HG02973 (cell line): Measurements from ENCODE around the gene PIPOX.

ENCODE experiments used
- ATAC-seq: cut with Tn5 transposase; IDR thresholded peaks from one replicate; pipeline ENCODE4 v1.9.1; 2021; ENCODE audit warnings: moderate library complexity; ENCODE audit not compliant: unreplicated experiment

The PIPOX gene

GRCh38 chr17:29019475-29020181 lies 23.3 kb upstream of the PIPOX start:
- no peak for ATAC-seq

DNA sequence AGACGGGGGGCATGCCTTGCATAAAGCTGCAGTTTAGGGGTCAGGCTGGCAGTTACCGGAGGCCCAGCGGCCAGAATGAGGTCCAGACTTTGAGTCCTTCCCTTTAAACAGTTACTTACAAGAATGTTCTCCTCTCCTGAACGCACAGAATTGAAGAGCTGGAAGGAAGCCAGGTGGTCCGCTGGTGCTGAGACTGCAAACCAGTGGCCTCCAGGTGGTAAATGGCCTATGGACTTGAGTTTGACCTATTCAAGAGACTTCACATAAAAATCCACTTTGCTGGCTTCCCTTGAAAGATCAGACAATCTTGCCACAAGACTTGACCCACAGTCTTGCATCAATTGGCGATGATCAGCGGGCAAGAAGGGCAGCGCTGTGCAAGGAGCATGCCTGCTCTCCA lies 22.4 kb upstream of the PIPOX start:
- ATAC-seq: no peak

- ATAC-seq: no peak
Observed at GRCh38 chr17:29021226-29021625, 21.7 kb upstream of the PIPOX start.

GRCh38 chr17:29022074-29022473 lies 20.9 kb upstream of the PIPOX start:
- no peak for ATAC-seq

DNA sequence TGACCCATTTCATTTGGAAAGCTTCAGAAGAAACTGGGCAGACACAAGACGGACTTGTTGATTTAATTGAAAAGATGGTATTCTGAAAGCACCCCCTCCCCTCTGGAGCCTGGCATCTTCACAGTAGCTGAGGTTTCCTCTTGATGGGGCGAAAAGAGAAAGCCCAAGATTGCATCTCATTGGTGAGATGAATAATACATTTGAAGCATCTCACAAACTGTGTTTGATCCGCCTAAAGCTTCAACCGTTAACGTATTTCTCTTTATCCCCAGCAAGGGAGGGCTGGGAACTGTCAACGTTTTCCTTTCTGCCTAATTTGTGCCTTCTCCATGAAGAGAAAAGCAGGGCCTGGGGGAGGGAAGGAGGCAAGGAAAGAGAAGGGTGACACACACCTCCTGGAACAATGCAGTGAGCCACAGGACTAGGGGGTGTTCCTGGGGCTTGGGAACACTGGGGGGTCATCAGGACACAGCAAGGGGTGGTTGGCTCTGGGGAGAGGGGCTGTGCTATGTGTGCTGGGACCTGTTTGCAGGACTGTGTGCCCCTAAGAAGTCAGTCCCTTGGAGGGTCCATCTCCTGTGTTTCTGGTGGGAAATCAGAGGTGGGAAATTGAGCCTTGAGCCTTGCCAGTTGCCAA lies 18.5 kb upstream of the PIPOX start:
- ATAC-seq: no peak

DNA sequence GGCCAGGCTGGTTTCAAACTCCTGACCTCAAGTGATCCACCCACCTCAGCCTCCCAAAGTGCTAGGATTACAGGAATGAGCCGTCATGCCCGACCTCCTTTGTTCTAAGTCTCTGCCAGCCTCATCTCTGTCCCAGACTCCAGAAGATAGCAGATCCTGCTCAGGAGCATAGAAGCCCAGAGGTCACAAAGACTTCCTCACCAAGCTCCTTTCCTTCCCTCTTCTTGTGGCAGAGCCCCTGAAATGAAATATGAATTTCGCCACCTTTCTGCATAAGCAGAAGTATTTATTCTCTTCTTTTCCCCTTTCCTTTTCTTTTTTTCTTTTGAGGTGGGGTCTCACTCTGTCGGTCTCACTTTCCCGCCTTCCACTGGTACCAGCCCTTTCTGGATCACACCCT lies 11.5 kb upstream of the PIPOX start:
- no peak for ATAC-seq

GRCh38 chr17:29032013-29032856 lies 10.7 kb upstream of the PIPOX start:
- no peak for ATAC-seq

GRCh38 chr17:29032857-29033197 lies 10.1 kb upstream of the PIPOX start:
- no peak for ATAC-seq

- no peak for ATAC-seq
Observed at GRCh38 chr17:29034510-29034909, 8.4 kb upstream of the PIPOX start.

- ATAC-seq: no peak
Observed at GRCh38 chr17:29036584-29036983, 6.4 kb upstream of the PIPOX start.

GRCh38 chr17:29037739-29038084 lies 5.2 kb upstream of the PIPOX start:
- no peak for ATAC-seq

GRCh38 chr17:29038085-29038795 lies 4.7 kb upstream of the PIPOX start:
- no peak for ATAC-seq

GRCh38 chr17:29039764-29040598 lies 3.0 kb upstream of the PIPOX start:
- no peak for ATAC-seq

DNA sequence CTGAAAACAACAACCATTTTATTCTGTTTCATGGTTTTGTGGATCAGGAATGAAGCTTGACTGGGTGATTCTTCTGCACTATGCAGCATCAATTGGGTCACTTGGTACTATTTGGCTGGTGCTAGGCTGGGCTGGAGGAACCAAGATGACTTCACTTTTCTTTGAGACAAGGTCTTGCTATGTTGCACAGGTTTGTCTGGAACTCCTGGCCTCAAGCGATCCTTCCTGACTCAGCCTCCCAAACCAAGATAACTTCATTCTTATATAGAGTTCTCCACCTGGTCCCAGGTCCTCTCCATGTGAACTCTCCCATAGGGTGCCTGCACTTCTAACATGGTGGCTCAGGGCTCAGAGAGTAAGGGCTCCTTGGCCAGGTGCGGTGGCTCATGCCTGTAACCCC lies 1.9 kb upstream of the PIPOX start:
- no peak for ATAC-seq

DNA sequence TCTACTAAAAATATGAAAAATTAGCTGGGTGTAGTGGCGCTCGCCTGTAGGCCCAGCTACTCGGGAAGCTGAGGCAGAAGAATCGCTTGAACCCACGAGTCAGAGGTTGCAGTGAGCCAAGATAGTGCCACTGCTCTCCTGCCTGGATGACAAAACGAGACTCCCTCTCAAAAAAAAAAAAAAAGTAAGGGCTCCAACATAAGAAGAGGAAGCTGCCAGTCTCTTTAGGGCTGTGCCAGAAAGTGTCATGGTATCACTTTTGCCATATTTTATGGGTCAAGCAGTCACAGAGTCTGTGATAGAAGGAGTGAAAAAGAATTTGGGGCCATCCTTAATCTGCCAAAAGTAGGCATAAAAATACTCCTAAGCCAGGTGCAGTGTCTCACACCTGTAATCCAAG lies 1.4 kb upstream of the PIPOX start:
- no peak for ATAC-seq

- no peak for ATAC-seq
Observed at GRCh38 chr17:29042026-29042678, 789 bp upstream of the PIPOX start.

DNA sequence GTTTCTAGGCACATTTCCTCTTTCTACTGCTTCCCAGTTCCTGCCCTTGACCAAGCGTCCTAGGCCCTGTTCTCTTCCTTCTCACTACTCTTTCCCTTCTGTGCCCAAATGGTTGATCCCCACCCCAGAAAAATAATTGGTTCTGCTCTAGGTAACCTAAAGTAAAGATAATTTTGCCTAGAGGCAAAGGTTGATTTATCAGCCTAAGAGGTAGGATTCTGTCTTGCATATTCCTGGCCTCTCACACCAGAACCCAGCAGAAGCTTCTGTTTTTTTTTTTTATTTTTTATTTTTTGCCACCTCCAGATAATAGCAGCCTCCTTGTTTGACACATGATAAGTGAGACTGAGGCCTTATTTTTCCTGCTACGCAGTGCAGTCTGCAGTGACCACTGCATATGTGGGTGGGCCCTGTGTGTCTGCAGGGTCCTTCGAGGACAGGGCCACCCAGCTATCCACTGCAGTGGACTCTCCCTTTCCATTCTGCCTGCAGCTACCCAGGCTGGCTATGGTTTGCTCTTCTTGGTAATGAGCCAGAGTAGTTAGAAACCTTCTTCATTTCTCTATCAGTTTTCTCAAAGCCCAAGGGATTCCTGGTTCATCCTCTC lies 701 bp downstream of the PIPOX start:
- no peak for ATAC-seq

- no peak for ATAC-seq
Observed at GRCh38 chr17:29045026-29045425, 2.1 kb downstream of the PIPOX start.

DNA sequence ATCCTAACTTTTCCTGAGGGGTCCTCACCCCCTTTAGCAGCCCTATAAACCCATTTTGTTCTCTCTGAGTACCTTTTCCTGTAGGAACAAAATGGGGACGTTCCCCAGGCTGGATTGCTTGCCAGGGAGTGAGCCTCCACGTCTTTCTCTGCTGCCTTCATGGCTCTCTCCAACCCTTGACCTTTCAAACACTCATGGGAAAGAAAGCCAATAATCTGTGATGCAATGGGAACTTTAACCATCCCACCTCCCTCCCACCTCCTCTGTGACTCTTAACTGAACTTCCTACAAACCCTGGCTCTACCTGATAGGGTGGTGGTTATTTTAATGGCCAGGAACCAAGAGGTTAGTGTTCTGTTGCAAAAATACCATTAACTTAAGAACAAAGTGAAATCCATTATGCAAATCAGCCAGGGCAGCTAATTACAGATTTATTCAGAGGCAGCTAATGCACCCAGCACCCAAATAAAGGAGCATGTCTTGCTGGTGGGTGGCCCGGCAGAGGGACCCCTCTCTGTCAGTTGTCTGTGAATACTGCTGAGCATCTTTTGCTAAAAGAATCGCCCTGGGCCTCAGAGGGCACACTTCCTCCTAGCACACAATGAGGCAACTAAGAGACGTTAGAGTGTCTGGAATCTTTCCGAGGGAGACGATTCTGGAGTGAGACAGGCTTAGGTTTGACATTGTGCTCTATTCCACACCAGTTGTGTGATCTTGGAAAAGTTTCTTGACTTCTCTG lies 3.0 kb downstream of the PIPOX start:
- ATAC-seq: no peak
